Thyroid gland (tissue), 4 donors: ENCODE data around the gene TMEM239.

ENCODE experiments used
- CTCF ChIP-seq, 6 experiments: fragments of 200-600 bp in 3 of 6; fragments of 450-650 bp in 3 of 6; sonication (generic) in 3 of 6; IDR thresholded peaks; one replicate each; pipeline ENCODE4 v1.5.1; 2016 to 2019; ENCODE audit warnings: antibody characterized with exemption in 6 of 6, mild to moderate bottlenecking in 2 of 6, inconsistent platforms in 1 of 6, moderate library complexity in 1 of 6
- POLR2A ChIP-seq, 2 donors: fragments of 450-650 bp; IDR thresholded peaks; one replicate each; pipeline ENCODE4 v1.6.1; 2017; ENCODE audit warnings: antibody characterized with exemption in 2 of 2, mild to moderate bottlenecking in 2 of 2, moderate library complexity in 1 of 2

GRCh38 chr20:2794866-2795447 is 21.2 kb upstream of the TMEM239 start:
- TF ChIP-seq CTCF (IDR thresholded peaks at IDR 0.05) (no peak), POLR2A (IDR thresholded peaks at IDR 0.05) (no peak)
